Hepatocyte (in vitro differentiated cells): ENCODE data around the gene WDR88. TPM values are rescaled to one million over a fixed set of nuclear protein-coding genes. Genes with fewer than 3 reads are reported as not detected.
A peak's percentile ranks its signal among the peaks of the same experiment; 100 is the strongest.

Experiments used
- DNase-seq: peaks from one replicate; pipeline ENCODE4 v3.0.0-alpha.2; 2016; ENCODE audit warnings: low spot score
- H2AFZ ChIP-seq: fragments of 200-600 bp; sonication (generic); 2 replicates; pipeline ENCODE4 v1.6.0; 2016; ENCODE audit warnings: antibody characterized with exemption, mild to moderate bottlenecking
- H3K27ac ChIP-seq: fragments of 200-600 bp; sonication (generic); 2 replicates; pipeline ENCODE4 v1.5.1; 2016; ENCODE audit warnings: mild to moderate bottlenecking
- H3K27me3 ChIP-seq: fragments of 200-600 bp; sonication (generic); 2 replicates; pipeline ENCODE4 v1.6.1; 2016
- H3K36me3 ChIP-seq: fragments of 200-600 bp; sonication (generic); replicated peaks from 2 replicates; pipeline ENCODE4 v1.5.1; 2016; ENCODE audit warnings: low read depth; ENCODE audit not compliant: insufficient read depth
- H3K4me1 ChIP-seq: fragments of 200-600 bp; sonication (generic); 2 replicates; pipeline ENCODE4 v1.5.1; 2016; ENCODE audit warnings: mild to moderate bottlenecking, moderate library complexity; ENCODE audit not compliant: insufficient read depth
- H3K4me2 ChIP-seq: fragments of 200-600 bp; sonication (generic); 2 replicates; pipeline ENCODE4 v1.6.0; 2016
- H3K4me3 ChIP-seq: fragments of 200-600 bp; sonication (generic); 2 replicates; pipeline ENCODE4 v1.5.1; 2016; ENCODE audit warnings: mild to moderate bottlenecking
- H3K79me2 ChIP-seq: fragments of 200-600 bp; sonication (generic); 2 replicates; pipeline ENCODE4 v1.6.0; 2017; ENCODE audit warnings: mild to moderate bottlenecking
- H3K9me2 ChIP-seq: fragments of 200-600 bp; sonication (generic); replicated peaks from 2 replicates; pipeline ENCODE4 v1.6.0; 2017; ENCODE audit warnings: mild to moderate bottlenecking; ENCODE audit not compliant: insufficient read depth
- H3K9me3 ChIP-seq: fragments of 200-600 bp; sonication (generic); 2 replicates; pipeline ENCODE4 v1.5.1; 2016; ENCODE audit warnings: low read depth, mild to moderate bottlenecking
- H4K20me1 ChIP-seq: fragments of 200-600 bp; sonication (generic); 2 replicates; pipeline ENCODE4 v1.6.0; 2016; ENCODE audit warnings: mild to moderate bottlenecking; ENCODE audit not compliant: insufficient read depth, poor library complexity, severe bottlenecking
- CTCF ChIP-seq: fragments of 200-600 bp; sonication (generic); IDR thresholded peaks from 2 replicates; pipeline ENCODE4 v1.5.1; 2016; ENCODE audit warnings: antibody characterized with exemption, mild to moderate bottlenecking; ENCODE audit not compliant: poor library complexity
- EZH2 ChIP-seq: fragments of 200-600 bp; sonication (generic); IDR thresholded peaks from 2 replicates; pipeline ENCODE4 v1.6.1; 2016; ENCODE audit warnings: antibody characterized with exemption, mild to moderate bottlenecking, borderline replicate concordance
- EZH2phosphoT487 ChIP-seq: fragments of 200-600 bp; sonication (generic); IDR thresholded peaks from one replicate; pipeline ENCODE4 v1.6.1; 2018; ENCODE audit warnings: antibody characterized with exemption, mild to moderate bottlenecking, low read depth, moderate library complexity; ENCODE audit not compliant: unreplicated experiment, severe bottlenecking
- WGBS: methylation state at CpG from one replicate; pipeline ENCODE4 v1.1.6; 2016; ENCODE audit warnings: low lambda C conversion rate; ENCODE audit errors: missing lambda C conversion rate; 5-methylcytosine and 5-hydroxymethylcytosine counted together
- polyA plus RNA-seq: library from polyadenylated mRNA; unstranded; fragments of >200 nt; fragmentation: Nextera tagmentation; extraction: Ambion mirVana; gene quantifications from 2 replicates; pipeline ENCODE4 v1.2.1, GENCODE V29; 2016
- total RNA-seq: library from RNA; depleted of rRNA; stranded (reverse); fragments of >200 nt; gene quantifications from 2 replicates; pipeline ENCODE4 v1.2.3, GENCODE V29; 2014

WDR88 gene
- total and polyA plus RNA-seq, 2 experiments from 2014 or later = 0.11 TPM; not detected in 1

GRCh38 chr19:33216198-33216830 is 84.4 kb downstream of the WDR88 start:
- WGBS = 67% methylated on average over 12 of the region's 12 CpGs
- no peaks in the 10 kb centered on the region for H3K9me3 ChIP-seq
- H3K4me3 ChIP-seq = no peak overlapping the region
- no peaks in the 10 kb centered on the region for H3K4me1 ChIP-seq
- no peak overlapping the region for H2AFZ ChIP-seq
- H3K27ac ChIP-seq = no peak overlapping the region
- no peak for DNase-seq
- no peaks in the 10 kb centered on the region for H4K20me1 ChIP-seq
- H3K27me3 ChIP-seq = no peaks in the 10 kb centered on the region
- no peaks in the 10 kb centered on the region for H3K79me2 ChIP-seq
- no peaks in the 10 kb centered on the region for H3K36me3 ChIP-seq
- no peak for TF ChIP-seq CTCF
- TF ChIP-seq EZH2phosphoT487 = no peak
- TF ChIP-seq EZH2 = no peak
- H3K9me2 ChIP-seq = no peaks in the 10 kb centered on the region
- H3K4me2 ChIP-seq = no peak overlapping the region

GRCh38 chr19:33217881-33218280 is 86.0 kb downstream of the WDR88 start:
- no peak overlapping the region for H3K4me2 ChIP-seq
- H3K36me3 ChIP-seq = no peaks in the 10 kb centered on the region
- H3K79me2 ChIP-seq = no peaks in the 10 kb centered on the region
- H4K20me1 ChIP-seq = no peaks in the 10 kb centered on the region
- H3K27me3 ChIP-seq = no peaks in the 10 kb centered on the region
- WGBS = 68% methylated on average over 8 of the region's 8 CpGs
- TF ChIP-seq EZH2phosphoT487 (no peak), EZH2 (no peak), CTCF (no peak)
- H3K9me2 ChIP-seq = no peaks in the 10 kb centered on the region
- no peaks in the 10 kb centered on the region for H3K9me3 ChIP-seq
- H2AFZ ChIP-seq = no peak overlapping the region
- no peak overlapping the region for H3K27ac ChIP-seq
- DNase-seq = no peak
- no peak overlapping the region for H3K4me3 ChIP-seq
- H3K4me1 ChIP-seq = no peaks in the 10 kb centered on the region

DNA sequence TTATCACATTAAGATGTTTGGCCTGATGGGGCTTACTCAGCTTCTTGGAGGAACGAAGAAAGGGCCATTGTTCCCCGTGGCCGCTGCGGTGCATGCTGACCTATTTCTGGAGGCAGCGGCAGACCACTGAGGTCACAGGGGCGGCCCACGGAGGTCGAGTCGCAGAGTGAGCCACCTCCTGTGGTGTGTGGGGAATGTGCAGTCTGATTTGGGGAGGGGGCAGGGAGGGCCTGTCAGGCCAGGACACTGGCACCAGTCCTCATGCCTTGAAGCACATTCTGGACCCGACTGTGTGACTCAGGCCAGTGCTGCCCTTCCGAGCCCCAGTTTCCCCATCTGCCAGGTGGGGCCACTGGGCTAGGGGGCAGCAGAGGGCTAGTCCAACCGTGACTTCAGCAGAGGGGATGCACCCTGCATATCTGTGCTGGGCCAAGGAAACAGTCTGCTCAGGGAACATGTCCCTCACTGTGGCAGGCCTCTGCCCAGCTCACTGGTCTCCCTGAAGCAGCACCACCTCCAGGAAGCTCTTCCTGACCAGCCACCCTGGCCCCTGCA is 87.4 kb downstream of the WDR88 start:
- H4K20me1 ChIP-seq = no peaks in the 10 kb centered on the region
- 76% methylated on average over 11 of the region's 12 CpGs for WGBS
- H3K27me3 ChIP-seq = peaks cover 3% of the 10 kb centered on the region
- H2AFZ ChIP-seq = no peak overlapping the region
- no peaks in the 10 kb centered on the region for H3K4me1 ChIP-seq
- no peaks in the 10 kb centered on the region for H3K9me2 ChIP-seq
- no peak for DNase-seq
- no peaks in the 10 kb centered on the region for H3K9me3 ChIP-seq
- no peak overlapping the region for H3K4me3 ChIP-seq
- TF ChIP-seq CTCF = peak; percentile 12
- no peak for TF ChIP-seq EZH2phosphoT487
- no peak for TF ChIP-seq EZH2
- H3K27ac ChIP-seq = no peak overlapping the region
- H3K4me2 ChIP-seq = no peak overlapping the region
- H3K36me3 ChIP-seq = no peaks in the 10 kb centered on the region
- no peaks in the 10 kb centered on the region for H3K79me2 ChIP-seq
